ENCODE results near the gene TGFBR3.

GRCh38 chr1:91727763-91728162 lies 158.2 kb downstream of the TGFBR3 start:
- no peak for TF ChIP-seq CTCF (IDR thresholded peaks at IDR 0.05; ENCODE audit: borderline replicate concordance, extremely low read depth, low read length, poor library complexity, severe bottlenecking)
- TF ChIP-seq EZH2 (IDR thresholded peaks at IDR 0.05; ENCODE audit: borderline replicate concordance, low read depth, low read length, severe bottlenecking): no peak

Data from DND-41 (cell line).